Ovary (tissue), 3 donors: Measurements from ENCODE around the gene NR2F1-AS1.

ENCODE experiments used
- CTCF ChIP-seq, 3 donors: fragments of 450-650 bp in 2 of 3; fragments of 200-600 bp in 1 of 3; IDR thresholded peaks; one replicate each; pipeline versions ENCODE4 v1.5.1 to v1.8.0; 2016 to 2022; ENCODE audit warnings: antibody characterized with exemption in 3 of 3, mild to moderate bottlenecking in 1 of 3
- POLR2A ChIP-seq: fragments of 450-650 bp; IDR thresholded peaks from one replicate; pipeline ENCODE4 v1.6.1; 2017; ENCODE audit warnings: antibody characterized with exemption, mild to moderate bottlenecking, moderate library complexity
- donor health status: DM: no; HTN: no; CAD: no.

GRCh38 chr5:93611976-93612854 is 31.2 kb upstream of the NR2F1-AS1 start:
- no peak for TF ChIP-seq CTCF (IDR thresholded peaks at IDR 0.05)
- no peak for TF ChIP-seq POLR2A
